Mammary epithelial cell (primary cell): ENCODE results near the gene FAM228B.

ENCODE experiments used
- EZH2 ChIP-seq: IDR thresholded peaks from 2 replicates; pipeline ENCODE4 v1.6.1; 2012; ENCODE audit warnings: low read length, inconsistent platforms, borderline replicate concordance
- TF ChIP-seq, protein P1 (sequence below), 2 donors: IDR thresholded peaks in 1 of 2; conservative IDR thresholded peaks in 1 of 2; 2 replicates each; pipeline ENCODE4 v1.5.1; 2011 to 2012; ENCODE audit warnings: inconsistent platforms in 2 of 2, low read length in 2 of 2, mild to moderate bottlenecking in 2 of 2, control low read depth in 1 of 2, low read depth in 1 of 2; ENCODE audit not compliant: insufficient read depth in 1 of 2; ENCODE audit errors: extremely low read depth in 1 of 2

DNA sequence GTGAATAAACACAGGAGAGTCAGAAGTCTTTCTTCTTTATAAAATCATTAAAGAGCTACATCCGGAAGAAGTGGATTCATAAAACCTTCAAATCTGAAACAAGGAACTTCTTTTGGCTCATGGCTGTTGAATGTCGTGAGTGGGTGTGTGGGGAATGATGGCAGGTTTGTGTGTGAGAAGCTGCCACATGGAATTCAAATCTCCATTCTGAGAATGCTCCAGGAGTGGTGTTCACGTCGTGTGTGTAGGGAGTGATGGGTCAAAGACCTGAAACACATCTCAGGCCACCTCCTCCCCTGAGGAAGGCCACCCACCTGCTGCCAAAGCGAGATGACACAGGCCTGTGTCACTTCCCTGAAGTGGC, 80.5 kb downstream of the FAM228B start:
- TF ChIP-seq, protein P1, sequence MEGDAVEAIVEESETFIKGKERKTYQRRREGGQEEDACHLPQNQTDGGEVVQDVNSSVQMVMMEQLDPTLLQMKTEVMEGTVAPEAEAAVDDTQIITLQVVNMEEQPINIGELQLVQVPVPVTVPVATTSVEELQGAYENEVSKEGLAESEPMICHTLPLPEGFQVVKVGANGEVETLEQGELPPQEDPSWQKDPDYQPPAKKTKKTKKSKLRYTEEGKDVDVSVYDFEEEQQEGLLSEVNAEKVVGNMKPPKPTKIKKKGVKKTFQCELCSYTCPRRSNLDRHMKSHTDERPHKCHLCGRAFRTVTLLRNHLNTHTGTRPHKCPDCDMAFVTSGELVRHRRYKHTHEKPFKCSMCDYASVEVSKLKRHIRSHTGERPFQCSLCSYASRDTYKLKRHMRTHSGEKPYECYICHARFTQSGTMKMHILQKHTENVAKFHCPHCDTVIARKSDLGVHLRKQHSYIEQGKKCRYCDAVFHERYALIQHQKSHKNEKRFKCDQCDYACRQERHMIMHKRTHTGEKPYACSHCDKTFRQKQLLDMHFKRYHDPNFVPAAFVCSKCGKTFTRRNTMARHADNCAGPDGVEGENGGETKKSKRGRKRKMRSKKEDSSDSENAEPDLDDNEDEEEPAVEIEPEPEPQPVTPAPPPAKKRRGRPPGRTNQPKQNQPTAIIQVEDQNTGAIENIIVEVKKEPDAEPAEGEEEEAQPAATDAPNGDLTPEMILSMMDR (conservative IDR thresholded peaks at IDR 0.05 in 1 of 2, IDR thresholded peaks at IDR 0.05 in 1 of 2; ENCODE audit: extremely low read depth in 1 of 2, insufficient read depth in 1 of 2, low read depth in 1 of 2, low read length in 2 of 2): no peak
- TF ChIP-seq EZH2: no peak
